ENCODE data around the gene AKNA. TPM values are rescaled to one million over a fixed set of nuclear protein-coding genes. Genes with fewer than 3 reads are reported as not detected.
A peak's percentile ranks its signal among the peaks of the same experiment; 100 is the strongest.
"Not testable (repeated sequence)": the region's sequence is repeated elsewhere in the genome, so short reads cannot be mapped to it uniquely, and the experiment has no call there.

The AKNA gene
- polyA plus RNA-seq, 2 of the 4 experiments (the other 2 are of a cell fraction), result 2.7 to 4.6 TPM

- no peak overlapping the region for H3K27ac ChIP-seq
- ChIA-PET POLR2A (no interaction called here), CTCF (interaction anchor here (1.0 kb wide), 1 partner anchor 216 kb away, joined by 3 read pairs; no protein-coding TSS in a partner anchor)
- H3K9me3 ChIP-seq, result no peaks in the 10 kb centered on the region
- FAIRE-seq, result no peak
- no peak overlapping the region for H3K4me3 ChIP-seq
- TF ChIP-seq TP53 (CRISPR knock-in tag; IDR thresholded peaks at IDR 0.05), result no peak
- no peak for TF ChIP-seq MAFK (IDR thresholded peaks at IDR 0.05; ENCODE audit: partially characterized antibody)
- TF ChIP-seq SREBF2 (IDR thresholded peaks at IDR 0.05), result no peak
- no peak for TF ChIP-seq RCOR1 (IDR thresholded peaks at IDR 0.05; ENCODE audit: low read depth, low read length)
- no peak for TF ChIP-seq HOXB5 (CRISPR knock-in tag; IDR thresholded peaks at IDR 0.05)
- TF ChIP-seq CEBPB (IDR thresholded peaks at IDR 0.05), result no peak
- no peak for TF ChIP-seq ATOH8 (CRISPR knock-in tag; IDR thresholded peaks at IDR 0.05; ENCODE audit: low read depth)
- TF ChIP-seq NFE2L2 (conservative IDR thresholded peaks at IDR 0.05; ENCODE audit: low read length), result no peak
- no peak for TF ChIP-seq CHD2 (IDR thresholded peaks at IDR 0.05; ENCODE audit: low read length, partially characterized antibody)
- TF ChIP-seq TFCP2L1 (CRISPR knock-in tag; IDR thresholded peaks at IDR 0.05), result no peak
- no peak for TF ChIP-seq SMC3 (IDR thresholded peaks at IDR 0.05)
- DNase-seq (ENCODE audit: low read depth in 1 of 2, low spot score in 1 of 2), result no peak
- 61% methylated on average over 8 of the region's 8 CpGs for WGBS (ENCODE audit: missing lambda C conversion rate)
- ATAC-seq, result peak in 1 of 2 experiments; percentile 15; a peak in 1 of 6 replicates
- H3K4me1 ChIP-seq, result peaks cover 6% of the 10 kb centered on the region; the same call in 1 of the 3 replicates
- H3K4me2 ChIP-seq, result no peak overlapping the region
These were observed 63.3 kb downstream of the AKNA start for GRCh38 chr9:114324492-114324891.

- ATAC-seq; H3K27ac ChIP-seq; H3K4me3 ChIP-seq; DNase-seq (ENCODE audit: low read depth in 1 of 2, low spot score in 1 of 2); H3K4me1 ChIP-seq; POLR2A ChIA-PET; FAIRE-seq; H3K9me3 ChIP-seq; H3K4me2 ChIP-seq: not testable (repeated sequence)
- 70% methylated on average over 6 of the region's 6 CpGs for WGBS (ENCODE audit: missing lambda C conversion rate)
- CTCF ChIA-PET, result interaction anchor here (1.0 kb wide), 1 partner anchor 216 kb away, joined by 3 read pairs; no protein-coding TSS in a partner anchor
These were observed 63.9 kb downstream of the AKNA start for GRCh38 chr9:114323849-114324248.

GRCh38 chr9:114322831-114323531, 64.8 kb downstream of the AKNA start, which contains the start of gene ORM1:
Gene ORM1, plus strand, starts transcription at chr9:114323098. Its CDS starts 36 bp downstream, at chr9:114323134.
- peak; percentile 34 to 48 for ATAC-seq
- H3K4me3 ChIP-seq; H3K4me1 ChIP-seq; CTCF ChIA-PET; DNase-seq (ENCODE audit: low read depth in 1 of 2, low spot score in 1 of 2); POLR2A ChIA-PET; H3K9me3 ChIP-seq; H3K4me2 ChIP-seq; H3K27ac ChIP-seq; FAIRE-seq: not testable (repeated sequence)
- WGBS (ENCODE audit: missing lambda C conversion rate), result 85% methylated on average over 2 of the region's 15 CpGs

GRCh38 chr9:114322160-114322818, 65.5 kb downstream of the AKNA start:
- peaks cover 10% of the 10 kb centered on the region; the same call in 2 of the 3 replicates for H3K4me1 ChIP-seq
- H3K27ac ChIP-seq; H3K4me3 ChIP-seq; DNase-seq (ENCODE audit: low read depth in 1 of 2, low spot score in 1 of 2); ATAC-seq; H3K9me3 ChIP-seq; H3K4me2 ChIP-seq; POLR2A ChIA-PET; FAIRE-seq: not testable (repeated sequence)
- CTCF ChIA-PET, result interaction anchor here (0.6 to 1.4 kb wide), 3 partner anchors 118 to 568 kb away, joined by 3 read pairs; no protein-coding TSS in a partner anchor
- WGBS (ENCODE audit: missing lambda C conversion rate), result 75% methylated on average over 11 of the region's 12 CpGs

GRCh38 chr9:114321759-114322158, 66.0 kb downstream of the AKNA start:
- DNase-seq (ENCODE audit: low read depth in 1 of 2, low spot score in 1 of 2), result no peak
- no peak for TF ChIP-seq HES2 (IDR thresholded peaks at IDR 0.05)
- TF ChIP-seq FOSL2 (IDR thresholded peaks at IDR 0.05), result no peak
- TF ChIP-seq FOSL2 (CRISPR knock-in tag; IDR thresholded peaks at IDR 0.05), result 0 out of 2 replicates have a peak, but pooled peaks have one; percentile 13
- TF ChIP-seq HOXB13 (CRISPR knock-in tag; IDR thresholded peaks at IDR 0.05; ENCODE audit: low read depth), result no peak
- no peak for TF ChIP-seq CBX8 (IDR thresholded peaks at IDR 0.05)
- Histone ChIP-seq H3K9me3 (no peaks in the 10 kb centered on the region), H3K4me3 (no peak overlapping the region), H3K27ac (no peak overlapping the region), H3K4me1 (peaks cover 10% of the 10 kb centered on the region; the same call in 2 of the 3 replicates), H3K4me2 (no peak overlapping the region)
- ChIA-PET POLR2A (no interaction called here), CTCF (interaction anchor here (1.2 to 1.4 kb wide), 2 partner anchors 167 to 239 kb away, joined by 3 read pairs; no protein-coding TSS in a partner anchor)
- ATAC-seq, result no peak
- no peak for FAIRE-seq
- 53% methylated on average over 8 of the region's 8 CpGs for WGBS (ENCODE audit: missing lambda C conversion rate)

- 80% methylated on average over 1 of the region's 7 CpGs for WGBS (ENCODE audit: missing lambda C conversion rate)
- H3K4me2 ChIP-seq; H3K27ac ChIP-seq; H3K4me3 ChIP-seq; FAIRE-seq; POLR2A ChIA-PET; ATAC-seq; DNase-seq (ENCODE audit: low read depth in 1 of 2, low spot score in 1 of 2); H3K9me3 ChIP-seq: not testable (repeated sequence)
- CTCF ChIA-PET, result interaction anchor here (1.2 to 1.4 kb wide), 2 partner anchors 166 to 238 kb away, joined by 3 read pairs; no protein-coding TSS in a partner anchor
- H3K4me1 ChIP-seq, result peaks cover 10% of the 10 kb centered on the region; the same call in 2 of the 3 replicates
These were observed 67.1 kb downstream of the AKNA start for GRCh38 chr9:114320710-114321109.
